NCI-H1417 treated with DMSO at 0.1 percent for 48 hours (cell line): ENCODE results near the gene CXorf66.
"Not testable (repeated sequence)": the region's sequence is repeated elsewhere in the genome, so short reads cannot be mapped to it uniquely, and the experiment has no call there.

Experiments
- DNase-seq: peaks from one replicate; lab custom pipeline; 2025; lab: John Stamatoyannopoulos, UW

Gene CXorf66

DNA sequence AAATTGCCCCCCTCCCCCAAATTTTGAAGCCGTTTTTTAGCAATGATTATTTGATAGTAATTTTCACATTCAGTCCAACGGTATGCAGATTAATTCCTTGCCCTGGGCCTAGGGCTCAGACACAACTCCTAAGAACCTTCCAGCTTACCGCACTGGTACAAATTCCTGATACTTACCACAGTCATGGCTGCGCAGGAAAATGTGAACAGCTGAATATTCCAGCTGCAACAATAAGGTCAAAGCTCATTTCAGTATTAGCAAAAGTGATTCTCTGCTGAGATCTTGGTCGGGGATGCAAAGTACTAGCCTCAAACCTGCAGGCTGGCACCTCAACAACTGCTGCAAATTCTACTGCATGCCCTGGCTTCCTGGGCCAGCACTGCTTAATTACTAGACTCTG lies 35.4 kb downstream of the CXorf66 start:
- DNase-seq: no peak

DNA sequence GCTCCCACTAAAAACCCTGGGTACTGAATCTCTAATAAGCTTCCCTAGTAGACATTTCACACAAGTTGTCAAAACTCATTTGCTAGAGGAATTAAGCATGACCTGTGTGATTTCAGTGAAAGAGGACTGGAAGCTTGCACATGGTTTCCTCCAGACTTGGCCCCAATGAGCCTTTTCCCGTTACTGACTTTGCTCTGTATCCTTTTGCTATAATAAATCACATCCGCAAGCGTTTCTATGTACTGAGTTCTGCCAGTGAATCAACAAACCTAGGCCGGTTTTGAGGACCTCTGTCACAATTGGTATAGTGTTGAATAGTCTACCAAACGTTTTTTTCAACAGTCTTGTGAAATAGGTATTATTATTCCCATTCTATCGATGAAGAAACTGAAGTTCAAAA lies 40.6 kb downstream of the CXorf66 start:
- no peak for DNase-seq

DNA sequence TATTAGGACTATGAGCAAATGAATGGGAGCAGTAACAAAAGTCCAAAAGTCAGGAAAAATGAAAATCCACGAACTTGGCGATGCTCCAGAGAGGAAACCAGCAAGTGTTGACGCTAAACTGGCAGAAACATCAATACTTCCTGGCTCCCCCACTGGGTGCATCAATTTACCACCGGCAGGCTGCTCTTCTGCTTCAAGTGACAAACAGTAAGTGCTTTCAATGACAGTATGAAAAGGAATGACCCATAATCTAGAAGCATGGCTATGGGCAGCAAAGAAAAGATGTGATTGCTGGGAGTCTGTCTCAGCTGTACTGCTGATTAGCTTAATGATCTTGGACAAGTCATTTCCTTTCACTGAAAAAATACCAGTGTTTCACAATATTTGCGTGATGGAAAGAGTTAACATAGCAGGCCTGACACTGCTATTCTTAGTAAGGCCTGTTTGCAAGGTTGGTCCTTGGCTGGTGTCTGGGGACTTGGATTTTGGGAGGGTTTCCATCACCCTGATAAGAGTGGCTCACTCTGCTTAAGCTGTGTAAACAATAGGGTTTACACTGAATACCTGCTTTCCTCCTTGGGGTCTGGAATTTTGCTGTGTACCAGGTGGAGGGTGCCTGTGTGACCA lies 41.1 kb downstream of the CXorf66 start:
- DNase-seq: no peak

DNA sequence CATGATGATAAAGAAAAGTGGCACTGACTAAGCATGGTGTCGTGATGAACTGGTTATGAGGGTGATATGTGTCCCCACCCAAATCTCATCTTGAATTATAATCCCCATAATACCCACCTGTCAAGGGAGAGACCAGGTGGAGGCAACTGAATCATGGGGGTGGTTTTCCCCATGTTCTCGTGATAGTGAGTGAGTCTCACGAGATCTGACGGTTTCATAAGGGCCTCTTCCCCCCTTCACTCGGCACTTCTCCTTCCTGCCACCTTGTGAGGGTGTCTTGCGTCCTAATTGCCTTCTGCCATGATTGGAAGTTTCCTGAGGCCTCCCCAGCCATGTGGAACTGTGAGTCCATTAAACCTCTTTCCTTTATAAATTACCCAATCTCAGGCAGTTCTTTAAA lies 44.2 kb downstream of the CXorf66 start:
- DNase-seq: not testable (repeated sequence)

DNA sequence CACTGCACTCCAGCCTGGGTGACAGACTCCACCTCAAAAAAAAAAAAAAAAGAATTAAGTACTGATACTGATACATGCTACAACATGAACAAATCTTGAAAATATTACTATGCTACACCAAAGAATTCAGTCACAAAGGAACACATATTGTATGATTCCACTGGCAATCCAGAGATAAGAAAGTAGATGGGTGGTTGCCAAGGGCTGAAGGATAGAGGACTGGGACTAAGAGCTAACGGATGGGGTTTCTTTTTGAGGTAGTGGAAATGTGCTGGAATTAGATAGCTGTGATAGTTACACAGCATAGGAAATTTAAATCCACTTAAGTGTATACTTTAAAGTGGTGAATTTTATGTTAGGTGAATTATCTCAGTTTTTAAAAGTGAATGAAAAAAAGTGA lies 45.0 kb downstream of the CXorf66 start:
- DNase-seq: no peak

DNA sequence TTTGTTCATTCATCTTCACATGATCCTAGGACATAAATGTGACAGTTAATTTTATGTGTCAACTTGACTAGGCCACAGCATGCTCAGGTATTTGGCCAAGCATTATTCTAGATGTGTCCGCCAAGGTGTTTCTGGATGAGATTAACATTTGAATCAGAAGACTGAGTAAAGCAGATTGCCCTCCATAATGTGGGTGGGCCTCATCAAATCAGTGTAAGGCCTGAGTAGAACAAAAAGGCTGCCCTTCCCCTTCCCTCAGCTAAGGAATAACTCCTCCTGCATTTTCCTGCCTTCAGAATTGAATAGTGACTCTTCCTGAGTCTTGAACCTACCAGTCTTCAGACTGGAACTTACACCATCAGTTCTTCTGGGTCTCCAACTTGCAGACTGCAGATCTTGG lies 50.9 kb downstream of the CXorf66 start:
- no peak for DNase-seq

DNA sequence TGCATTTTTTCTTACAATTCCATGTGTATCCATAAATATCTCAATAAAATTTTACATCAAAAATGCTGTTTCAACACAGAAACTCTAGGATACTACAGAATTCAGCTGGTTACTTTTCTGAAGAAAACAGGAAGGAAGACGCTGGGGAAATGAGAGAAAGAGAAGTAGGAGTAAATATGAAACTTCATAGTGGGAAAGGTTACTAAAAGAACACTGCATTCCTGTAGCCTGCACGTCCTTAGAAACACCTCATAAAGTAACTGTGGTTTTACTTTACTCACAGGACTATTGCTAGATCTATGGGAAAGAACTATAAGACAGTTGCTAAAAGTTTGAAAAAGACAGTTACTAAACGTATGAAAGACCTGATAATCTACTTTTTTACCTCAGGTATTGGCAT lies 55.6 kb downstream of the CXorf66 start:
- no peak for DNase-seq

GRCh38 chrX:139907078-139907477 lies 58.2 kb downstream of the CXorf66 start:
- no peak for DNase-seq

DNA sequence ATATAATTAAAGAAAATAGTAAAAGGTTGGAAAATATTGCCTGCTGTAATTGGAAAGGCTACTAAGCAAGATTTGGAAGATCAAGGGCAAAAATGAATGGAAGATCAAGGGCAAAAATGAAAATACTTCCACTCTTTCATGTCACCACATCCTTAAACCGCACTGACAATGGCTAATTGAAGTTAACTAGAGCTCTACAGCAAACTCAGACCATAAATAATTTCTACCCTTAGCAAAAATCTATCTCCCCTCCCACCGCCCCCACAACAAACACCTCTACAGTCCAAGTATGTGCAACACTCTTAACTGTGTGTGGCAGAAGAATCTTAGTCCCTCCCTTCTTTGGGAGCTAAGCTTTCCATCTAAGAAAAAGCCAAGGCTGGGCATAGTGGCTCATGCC lies 59.6 kb downstream of the CXorf66 start:
- DNase-seq: no peak
